Ovary (tissue), 9 donors: ENCODE data around the gene FUBP3. TPM values are rescaled to one million over a fixed set of nuclear protein-coding genes. Genes with fewer than 3 reads are reported as not detected.

Source experiments
- DNase-seq, 5 donors: peaks; one replicate each; pipeline ENCODE4 v3.0.0-alpha.2; 2019 to 2020
- H3K27ac ChIP-seq, 2 donors: fragments of 200-600 bp; one replicate each; pipeline versions ENCODE4 v1.5.1 to v1.8.0; 2019 to 2022
- H3K27me3 ChIP-seq: fragments of 200-600 bp; one replicate; pipeline ENCODE4 v1.8.0; 2022
- H3K36me3 ChIP-seq: fragments of 200-600 bp; sonication (generic); one replicate; pipeline ENCODE4 v1.5.1; 2019
- H3K4me1 ChIP-seq: one replicate; pipeline ENCODE4 v1.8.1; 2013; ENCODE audit warnings: mild to moderate bottlenecking, moderate library complexity; ENCODE audit not compliant: insufficient read depth
- H3K4me3 ChIP-seq: fragments of 200-600 bp; sonication (generic); one replicate; pipeline ENCODE4 v1.5.1; 2017
- H3K9me3 ChIP-seq, 2 donors: fragments of 200-600 bp in 1 of 2; sonication (generic) in 1 of 2; one replicate each; pipeline versions ENCODE4 v1.5.1 to v1.8.1; 2013 to 2019; ENCODE audit warnings: mild to moderate bottlenecking in 1 of 2, moderate library complexity in 1 of 2
- CTCF ChIP-seq, 3 donors: fragments of 450-650 bp in 2 of 3; fragments of 200-600 bp in 1 of 3; IDR thresholded peaks; one replicate each; pipeline versions ENCODE4 v1.5.1 to v1.8.0; 2016 to 2022; ENCODE audit warnings: antibody characterized with exemption in 3 of 3, mild to moderate bottlenecking in 1 of 3
- EP300 ChIP-seq: sonication (generic); formaldehyde crosslinking; IDR thresholded peaks from one replicate; pipeline ENCODE4 v1.6.1; 2017; ENCODE audit warnings: antibody characterized with exemption
- POLR2A ChIP-seq: fragments of 450-650 bp; IDR thresholded peaks from one replicate; pipeline ENCODE4 v1.6.1; 2017; ENCODE audit warnings: antibody characterized with exemption, mild to moderate bottlenecking, moderate library complexity
- WGBS, 3 donors: extraction: QIAGEN DNeasy Blood & Tissue Kit in 1 of 3; methylation state at CpG; one replicate each; pipeline versions ENCODE4 v1.1.5 to v1.1.7; 2013 to 2017; 5-methylcytosine and 5-hydroxymethylcytosine counted together
- intact Hi-C, 4 donors: fragments of 100-400 bp; cut with DNase I; formaldehyde crosslinking; loops; one replicate each; pipeline versions ENCODE4 v1.11.0 to v1.15.1; 2022 to 2023
- polyA plus RNA-seq, 2 donors: library from polyadenylated mRNA; stranded (reverse); fragments of 200-250 nt in 1 of 2; fragments of 350-450 nt in 1 of 2; fragmentation: Illumina TruSeq in 1 of 2; extraction: RNeasy Lipid Tissue Mini Kit (QIAGEN cat#74804) in 1 of 2; gene quantifications; one replicate each; pipeline ENCODE4 v1.2.3, GENCODE V29; 2013 to 2014
- total RNA-seq, 7 donors: library from RNA; depleted of rRNA in 2 of 7; stranded (reverse); fragments of >200 nt in 2 of 7; fragmentation: NEBNext Ultra II Directional in 3 of 7; extraction: Animal tissue kit (Norgen Biotek cat#: 25700) in 3 of 7; gene quantifications; one replicate each; pipeline versions ENCODE4 v1.1.0 to v1.2.4, GENCODE V29; 2016 to 2023
- donor health status: DM: no; HTN: no; CAD: no; lungs with moderate emphysema.
- donor health status: DM: no; HTN: no; CAD: no.
- donor health status: Bipolar disorder and iron deficiency.
- donor health status: DM: yes; HTN: yes; CAD: no.
- donor health status: DM: no; HTN: no; CAD: no.
- donor health status: DM: yes; HTN: yes; CAD: no.

Gene FUBP3
- total and polyA plus RNA-seq, 9 donors: 15.5 to 54.3 (median 44.4) TPM

- Histone ChIP-seq H3K4me3 (no peak overlapping the region), H3K27ac (no peak overlapping the region), H3K4me1 (no peaks in the 10 kb centered on the region), H3K9me3 (no peaks in the 10 kb centered on the region), H3K36me3 (no peaks in the 10 kb centered on the region), H3K27me3 (no peaks in the 10 kb centered on the region)
- TF ChIP-seq POLR2A (no peak), EP300 (no peak), CTCF (IDR thresholded peaks at IDR 0.05) (no peak)
- DNase-seq: no peak
- 60 to 66% (median 62%) methylated on average over 10 of the region's 10 CpGs for WGBS, 3 donors
- intact Hi-C loops: no loop called here
Measured at GRCh38 chr9:130570208-130570607, 9.2 kb upstream of the FUBP3 start.

GRCh38 chr9:130575514-130575913 lies 3.9 kb upstream of the FUBP3 start:
- WGBS, 3 donors: 80 to 87% (median 81%) methylated on average over 3 of the region's 3 CpGs
- Histone ChIP-seq H3K4me3 (no peak overlapping the region), H3K36me3 (no peaks in the 10 kb centered on the region), H3K27ac (no peak overlapping the region), H3K4me1 (peaks cover 10% of the 10 kb centered on the region), H3K9me3 (no peaks in the 10 kb centered on the region), H3K27me3 (no peaks in the 10 kb centered on the region)
- TF ChIP-seq CTCF (IDR thresholded peaks at IDR 0.05): no peak
- no peak for TF ChIP-seq EP300
- no peak for TF ChIP-seq POLR2A
- no peak for DNase-seq
- intact Hi-C loops: no loop called here

- no peak overlapping the region for H3K27ac ChIP-seq
- WGBS, 3 donors: 33 to 55% (median 33%) methylated on average over 4 of the region's 4 CpGs
- H3K9me3 ChIP-seq: no peaks in the 10 kb centered on the region
- no peaks in the 10 kb centered on the region for H3K36me3 ChIP-seq
- H3K4me1 ChIP-seq: peaks cover 12% of the 10 kb centered on the region
- intact Hi-C loops: no loop called here
- no peak for DNase-seq
- H3K27me3 ChIP-seq: no peaks in the 10 kb centered on the region
- H3K4me3 ChIP-seq: no peak overlapping the region
- TF ChIP-seq POLR2A: no peak
- no peak for TF ChIP-seq EP300
- no peak for TF ChIP-seq CTCF (IDR thresholded peaks at IDR 0.05)
Measured at GRCh38 chr9:130576176-130576575, 3.2 kb upstream of the FUBP3 start.

GRCh38 chr9:130579738-130580463 lies 524 bp downstream of the FUBP3 start:
- DNase-seq: no peak
- Histone ChIP-seq H3K36me3 (no peaks in the 10 kb centered on the region), H3K9me3 (no peaks in the 10 kb centered on the region), H3K4me3 (peak overlapping the region; percentile 78), H3K27me3 (no peaks in the 10 kb centered on the region), H3K27ac (peak overlapping the region; percentile 30 to 84), H3K4me1 (peaks cover 12% of the 10 kb centered on the region)
- 1% methylated on average over 27 to 40 of the region's 40 CpGs for WGBS, 3 donors
- intact Hi-C loops: no loop called here
- TF ChIP-seq EP300 (no peak), POLR2A (no peak), CTCF (IDR thresholded peaks at IDR 0.05) (no peak)
